ENCODE results near the gene GPI.

- TF ChIP-seq POLR2AphosphoS5 (IDR thresholded peaks at IDR 0.05; ENCODE audit: low read depth) (no peak), CTCF (IDR thresholded peaks at IDR 0.05; ENCODE audit: insufficient read depth, low read length) (no peak), REST (IDR thresholded peaks at IDR 0.05; ENCODE audit: insufficient replicate concordance, low read depth) (no peak)
These were observed 29.1 kb upstream of the GPI start for GRCh38 chr19:34335914-34336313.
